NCI-H82 treated with DMSO at 0.1 percent for 48 hours (cell line): Measurements from ENCODE around the gene CHRFAM7A.
"Not testable (repeated sequence)": the region's sequence is repeated elsewhere in the genome, so short reads cannot be mapped to it uniquely, and the experiment has no call there.

Experiments used
- DNase-seq: peaks from one replicate; lab custom pipeline; 2025; ENCODE audit not compliant: unreplicated experiment; lab: John Stamatoyannopoulos, UW

The CHRFAM7A gene

GRCh38 chr15:30392766-30393663, at the start of gene CHRFAM7A:
TSS of gene CHRFAM7A (minus strand) at chr15:30393540. CDS start at chr15:30383351, 10,189 bp downstream.
- not testable (repeated sequence) for DNase-seq

- DNase-seq = not testable (repeated sequence)
Measured at GRCh38 chr15:30438348-30438747, 45.0 kb upstream of the CHRFAM7A start.

- DNase-seq = not testable (repeated sequence)
Measured at GRCh38 chr15:30435878-30436277, 42.5 kb upstream of the CHRFAM7A start.

GRCh38 chr15:30420723-30421122, 27.4 kb upstream of the CHRFAM7A start:
- DNase-seq = not testable (repeated sequence)

GRCh38 chr15:30414160-30414559, 20.8 kb upstream of the CHRFAM7A start, which contains the start of gene GOLGA8R:
TSS of gene GOLGA8R (minus strand) at chr15:30414260. CDS start at chr15:30414162, 98 bp downstream.
- DNase-seq = not testable (repeated sequence)

GRCh38 chr15:30407636-30408035, 14.3 kb upstream of the CHRFAM7A start:
- not testable (repeated sequence) for DNase-seq

- not testable (repeated sequence) for DNase-seq
Measured at GRCh38 chr15:30398988-30399387, 5.6 kb upstream of the CHRFAM7A start.

GRCh38 chr15:30393664-30393991, 288 bp upstream of the CHRFAM7A start:
- not testable (repeated sequence) for DNase-seq

GRCh38 chr15:30386318-30386887, 6.9 kb downstream of the CHRFAM7A start:
- not testable (repeated sequence) for DNase-seq

GRCh38 chr15:30377082-30377413, 16.3 kb downstream of the CHRFAM7A start:
- DNase-seq = not testable (repeated sequence)

- not testable (repeated sequence) for DNase-seq
Measured at GRCh38 chr15:30376375-30377081, 16.8 kb downstream of the CHRFAM7A start.

GRCh38 chr15:30375872-30376271, 17.5 kb downstream of the CHRFAM7A start:
- DNase-seq = not testable (repeated sequence)

GRCh38 chr15:30374862-30375261, 18.5 kb downstream of the CHRFAM7A start:
- DNase-seq = not testable (repeated sequence)

GRCh38 chr15:30368271-30368670, 25.1 kb downstream of the CHRFAM7A start:
- not testable (repeated sequence) for DNase-seq

GRCh38 chr15:30367246-30367645, 26.1 kb downstream of the CHRFAM7A start:
- DNase-seq = not testable (repeated sequence)

- not testable (repeated sequence) for DNase-seq
Measured at GRCh38 chr15:30361404-30361803, 31.9 kb downstream of the CHRFAM7A start.

- DNase-seq = not testable (repeated sequence)
Measured at GRCh38 chr15:30360990-30361389, 32.4 kb downstream of the CHRFAM7A start.

- DNase-seq = not testable (repeated sequence)
Measured at GRCh38 chr15:30355043-30355442, 38.3 kb downstream of the CHRFAM7A start.

- not testable (repeated sequence) for DNase-seq
Measured at GRCh38 chr15:30349803-30350202, 43.5 kb downstream of the CHRFAM7A start.

GRCh38 chr15:30336584-30336983, 56.8 kb downstream of the CHRFAM7A start:
- not testable (repeated sequence) for DNase-seq

- not testable (repeated sequence) for DNase-seq
Measured at GRCh38 chr15:30334152-30334551, 59.2 kb downstream of the CHRFAM7A start.
